Neural cell (in vitro differentiated cells): Measurements from ENCODE around the gene DTNBP1.

Source experiments
- EP300 ChIP-seq: fragments of 450-650 bp; conservative IDR thresholded peaks from 2 replicates; pipeline ENCODE4 v1.6.1; 2014; ENCODE audit warnings: antibody characterized with exemption, mild to moderate bottlenecking, moderate library complexity; ENCODE audit not compliant: poor library complexity, severe bottlenecking
- TAF1 ChIP-seq: IDR thresholded peaks from 2 replicates; pipeline ENCODE4 v1.6.1; 2012; ENCODE audit warnings: low read depth
- TF ChIP-seq, protein P1 (sequence below): fragments of 450-650 bp; IDR thresholded peaks from 2 replicates; pipeline ENCODE4 v1.5.1; 2014; ENCODE audit warnings: antibody characterized with exemption, mild to moderate bottlenecking, moderate library complexity; ENCODE audit not compliant: poor library complexity, severe bottlenecking

DNA sequence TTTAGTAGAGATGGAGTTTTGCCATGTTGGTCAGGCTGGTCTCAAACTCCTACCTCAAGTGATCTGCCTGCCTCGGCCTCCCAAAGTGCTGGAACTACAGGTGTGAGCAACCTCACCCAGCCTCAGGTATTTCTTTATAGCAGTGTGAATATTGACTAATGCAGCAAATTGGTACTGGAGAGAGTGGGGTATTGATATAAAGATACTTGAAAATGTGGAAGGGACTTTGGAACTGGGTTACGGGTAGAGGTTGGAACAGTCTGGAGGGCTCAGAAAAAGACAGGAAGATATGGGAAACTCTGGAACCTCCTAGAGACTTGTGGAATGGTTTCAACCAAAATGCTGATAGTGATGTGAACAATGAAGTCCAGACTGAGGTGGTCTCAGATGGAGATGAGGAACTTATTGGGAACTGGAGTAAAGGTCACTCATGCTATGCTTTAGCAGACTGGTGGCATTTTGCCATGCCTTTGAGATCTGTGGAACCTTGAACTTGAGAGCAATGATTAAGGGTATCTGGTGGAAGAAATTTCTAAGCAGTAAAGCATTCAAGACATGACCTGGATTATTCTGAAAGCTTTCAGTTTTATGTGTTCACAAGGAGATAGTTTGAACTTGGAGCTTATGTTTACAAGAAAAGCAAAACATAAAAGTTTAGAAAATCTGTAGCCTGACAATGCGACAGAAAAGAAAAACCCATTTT, 127.2 kb downstream of the DTNBP1 start:
- TF ChIP-seq, protein P1, sequence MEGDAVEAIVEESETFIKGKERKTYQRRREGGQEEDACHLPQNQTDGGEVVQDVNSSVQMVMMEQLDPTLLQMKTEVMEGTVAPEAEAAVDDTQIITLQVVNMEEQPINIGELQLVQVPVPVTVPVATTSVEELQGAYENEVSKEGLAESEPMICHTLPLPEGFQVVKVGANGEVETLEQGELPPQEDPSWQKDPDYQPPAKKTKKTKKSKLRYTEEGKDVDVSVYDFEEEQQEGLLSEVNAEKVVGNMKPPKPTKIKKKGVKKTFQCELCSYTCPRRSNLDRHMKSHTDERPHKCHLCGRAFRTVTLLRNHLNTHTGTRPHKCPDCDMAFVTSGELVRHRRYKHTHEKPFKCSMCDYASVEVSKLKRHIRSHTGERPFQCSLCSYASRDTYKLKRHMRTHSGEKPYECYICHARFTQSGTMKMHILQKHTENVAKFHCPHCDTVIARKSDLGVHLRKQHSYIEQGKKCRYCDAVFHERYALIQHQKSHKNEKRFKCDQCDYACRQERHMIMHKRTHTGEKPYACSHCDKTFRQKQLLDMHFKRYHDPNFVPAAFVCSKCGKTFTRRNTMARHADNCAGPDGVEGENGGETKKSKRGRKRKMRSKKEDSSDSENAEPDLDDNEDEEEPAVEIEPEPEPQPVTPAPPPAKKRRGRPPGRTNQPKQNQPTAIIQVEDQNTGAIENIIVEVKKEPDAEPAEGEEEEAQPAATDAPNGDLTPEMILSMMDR, result no peak
- TF ChIP-seq EP300 (no peak), TAF1 (no peak)
